GM23338 (cell line): ENCODE data around the gene CLDN9. TPM values are rescaled to one million over a fixed set of nuclear protein-coding genes. Genes with fewer than 3 reads are reported as not detected.

Experiments
- ATAC-seq: fragments of 200-7000 bp; cut with Tn5 transposase; 3 replicates; pipeline ENCODE4 v1.9.1; 2020
- DNase-seq: peaks from one replicate; pipeline ENCODE4 v3.0.0-alpha.2; 2015; ENCODE audit warnings: low spot score
- H2AFZ ChIP-seq: fragments of 200-600 bp; sonication (generic); 2 replicates; pipeline ENCODE4 v1.8.0; 2016; ENCODE audit warnings: antibody characterized with exemption, mild to moderate bottlenecking, moderate library complexity
- H3F3A ChIP-seq: fragments of 200-600 bp; sonication (generic); replicated peaks from 2 replicates; pipeline ENCODE4 v1.8.0; 2017; ENCODE audit warnings: antibody characterized with exemption, mixed run types, low read depth
- H3K27ac ChIP-seq: fragments of 200-600 bp; sonication (generic); 2 replicates; pipeline ENCODE4 v1.6.1; 2016; ENCODE audit warnings: low read depth
- H3K27me3 ChIP-seq: fragments of 200-600 bp; sonication (generic); 2 replicates; pipeline ENCODE4 v1.8.0; 2016; ENCODE audit warnings: mild to moderate bottlenecking, mixed run types, moderate library complexity; ENCODE audit not compliant: insufficient read depth
- H3K36me3 ChIP-seq: fragments of 200-600 bp; sonication (generic); 2 replicates; pipeline ENCODE4 v1.8.0; 2016; ENCODE audit warnings: mild to moderate bottlenecking; ENCODE audit not compliant: insufficient read depth
- H3K4me1 ChIP-seq: fragments of 200-600 bp; sonication (generic); 2 replicates; pipeline ENCODE4 v1.8.0; 2016; ENCODE audit warnings: mild to moderate bottlenecking, moderate library complexity; ENCODE audit not compliant: insufficient read depth
- H3K4me2 ChIP-seq: fragments of 200-600 bp; sonication (generic); 2 replicates; pipeline ENCODE4 v1.7.1; 2017; ENCODE audit warnings: mixed run types
- H3K4me3 ChIP-seq: fragments of 200-600 bp; sonication (generic); 2 replicates; pipeline ENCODE4 v1.6.1; 2016; ENCODE audit warnings: mixed run types
- H3K79me2 ChIP-seq: fragments of 200-600 bp; sonication (generic); replicated peaks from 2 replicates; pipeline ENCODE4 v1.8.0; 2017; ENCODE audit warnings: mild to moderate bottlenecking; ENCODE audit not compliant: insufficient read depth
- H3K9me2 ChIP-seq: fragments of 200-600 bp; sonication (generic); 2 replicates; pipeline ENCODE4 v1.8.0; 2017; ENCODE audit not compliant: insufficient read depth
- H4K20me1 ChIP-seq: fragments of 200-600 bp; sonication (generic); replicated peaks from 2 replicates; pipeline ENCODE4 v1.8.0; 2017; ENCODE audit warnings: mild to moderate bottlenecking; ENCODE audit not compliant: insufficient read depth
- H3K27ac Mint-ChIP-seq: 2 replicates; pipeline ENCODE4 v1.8.0; 2020; ENCODE audit warnings: inconsistent platforms, mild to moderate bottlenecking, moderate library complexity, mixed read lengths
- H3K27me3 Mint-ChIP-seq: 3 replicates; pipeline ENCODE4 v1.8.0; 2022; ENCODE audit warnings: low read depth, mild to moderate bottlenecking, moderate library complexity, mixed read lengths, inconsistent platforms; ENCODE audit not compliant: insufficient read depth, poor library complexity
- H3K36me3 Mint-ChIP-seq: 3 replicates; pipeline ENCODE4 v1.8.0; 2021; ENCODE audit warnings: low read depth, mild to moderate bottlenecking, inconsistent platforms, moderate library complexity, mixed read lengths
- H3K4me1 Mint-ChIP-seq: 3 replicates; pipeline ENCODE4 v1.8.0; 2020; ENCODE audit warnings: mild to moderate bottlenecking, inconsistent platforms, mixed read lengths
- H3K4me3 Mint-ChIP-seq: 3 replicates; pipeline ENCODE4 v1.8.0; 2021; ENCODE audit warnings: moderate library complexity, mild to moderate bottlenecking, inconsistent platforms, mixed read lengths
- H3K9me3 Mint-ChIP-seq: 3 replicates; pipeline ENCODE4 v1.8.0; 2020; ENCODE audit warnings: moderate library complexity, mild to moderate bottlenecking, inconsistent platforms, mixed read lengths
- CREB1 ChIP-seq: fragments of 250-450 bp; sonication (Bioruptor Pico); IDR thresholded peaks from 2 replicates; pipeline ENCODE4 v1.5.0; 2020; ENCODE audit warnings: low read depth, mild to moderate bottlenecking, moderate library complexity
- EZH2 ChIP-seq: fragments of 200-600 bp; sonication (generic); IDR thresholded peaks from one replicate; pipeline ENCODE4 v1.8.0; 2017; ENCODE audit warnings: antibody characterized with exemption, mild to moderate bottlenecking, low read depth; ENCODE audit not compliant: unreplicated experiment
- JUNB ChIP-seq: IDR thresholded peaks from one replicate; pipeline ENCODE4 v1.6.1; 2016; ENCODE audit warnings: antibody characterized with exemption; ENCODE audit not compliant: unreplicated experiment
- NANOG ChIP-seq: IDR thresholded peaks from 2 replicates; pipeline ENCODE4 v1.6.1; 2016; ENCODE audit warnings: antibody characterized with exemption, borderline replicate concordance
- POLR2AphosphoS5 ChIP-seq: IDR thresholded peaks from 2 replicates; pipeline ENCODE4 v1.6.1; 2016; ENCODE audit warnings: antibody characterized with exemption, low read depth
- ZNF114 ChIP-seq: fragments of 250-450 bp; sonication (Bioruptor Pico); IDR thresholded peaks from 2 replicates; pipeline ENCODE4 v1.5.0; 2020; ENCODE audit warnings: mild to moderate bottlenecking, moderate library complexity
- ZNF331 ChIP-seq: fragments of 250-450 bp; sonication (Bioruptor Pico); IDR thresholded peaks from 2 replicates; pipeline ENCODE4 v1.5.0; 2020; ENCODE audit warnings: low read depth, mild to moderate bottlenecking, moderate library complexity
- long read RNA-seq: library from polyadenylated mRNA; unstranded; transcript quantifications from one replicate; pipeline ENCODE4 v2.0.0, GENCODE V29; 2020; ENCODE audit not compliant: unreplicated experiment
- polyA plus RNA-seq: library from polyadenylated mRNA; unstranded; fragments of >200 nt; fragmentation: Nextera tagmentation; extraction: Ambion mirVana; gene quantifications from 2 replicates; pipeline ENCODE4 v1.2.1, GENCODE V29; 2016
- total RNA-seq: library from RNA; depleted of rRNA; stranded (reverse); fragments of >200 nt; shearing (Covaris generic); gene quantifications from 2 replicates; pipeline ENCODE4 v1.2.3, GENCODE V29; 2014; rRNA removed
- TF ChIP-seq, protein P1 (sequence below), 2 experiments: fragments of 200-600 bp in 1 of 2; sonication (generic) in 1 of 2; conservative IDR thresholded peaks; 2 replicates each; pipeline versions ENCODE4 v1.5.1 to v1.6.1; 2016 to 2017; ENCODE audit warnings: antibody characterized with exemption in 2 of 2, low read depth in 2 of 2, mild to moderate bottlenecking in 2 of 2, moderate library complexity in 1 of 2
- TF ChIP-seq, protein P2 (sequence below): IDR thresholded peaks from 2 replicates; pipeline ENCODE4 v1.6.1; 2016; ENCODE audit warnings: antibody characterized with exemption

The CLDN9 gene, protein sequence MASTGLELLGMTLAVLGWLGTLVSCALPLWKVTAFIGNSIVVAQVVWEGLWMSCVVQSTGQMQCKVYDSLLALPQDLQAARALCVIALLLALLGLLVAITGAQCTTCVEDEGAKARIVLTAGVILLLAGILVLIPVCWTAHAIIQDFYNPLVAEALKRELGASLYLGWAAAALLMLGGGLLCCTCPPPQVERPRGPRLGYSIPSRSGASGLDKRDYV
- total RNA-seq (1.0 and 3.0 TPM in 2 replicates), polyA plus RNA-seq (1.3 and 1.8 TPM in 2 replicates)
- long read RNA-seq, result 0 reads

DNA sequence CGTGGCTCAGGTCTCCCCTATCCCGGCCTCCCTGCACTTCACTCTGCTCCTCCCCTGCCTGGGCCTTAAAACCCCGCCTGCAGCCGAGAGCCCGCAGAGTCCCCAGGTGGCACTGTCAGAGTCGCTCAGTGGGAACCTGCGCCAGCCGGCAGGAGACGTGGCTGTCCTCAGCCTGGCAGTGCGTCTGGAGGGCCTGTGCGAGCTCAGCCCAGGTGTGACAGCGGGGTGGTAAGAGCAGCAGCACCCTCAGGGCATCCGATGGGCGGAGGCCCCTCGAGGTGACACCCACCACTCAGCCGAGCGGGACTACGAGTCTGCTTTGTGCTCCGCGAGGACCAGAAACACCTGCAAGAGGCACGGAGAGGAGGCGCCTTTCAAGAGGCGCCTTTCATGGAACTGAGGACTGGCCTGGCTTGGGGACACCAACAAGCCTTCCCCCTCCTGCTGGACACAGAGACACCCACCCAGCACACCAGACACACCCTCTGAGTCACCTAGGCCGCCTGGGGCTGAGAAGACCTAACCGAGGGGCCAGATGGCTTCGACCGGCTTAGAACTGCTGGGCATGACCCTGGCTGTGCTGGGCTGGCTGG is at the start of gene CLDN9:
Gene CLDN9, plus strand, starts transcription at position 96 of the 593 bp plus-strand sequence. Its CDS starts 440 bp downstream, at position 536.
- H3K4me3 ChIP-seq, result peak within 1 kb of the TSS; percentile 68
- H3K27ac ChIP-seq, result no peak within 1 kb of the TSS
- no peaks in the 10 kb centered on the region for H3K9me2 ChIP-seq
- Mint-ChIP-seq H3K4me1 (peaks cover 65% of the 10 kb centered on the region), H3K27me3 (peaks cover 48% of the 10 kb centered on the region), H3K4me3 (peak within 1 kb of the TSS; percentile 75), H3K27ac (peak within 1 kb of the TSS; percentile 62; the same call in 1 of the 2 replicates), H3K36me3 (peaks cover 34% of the 10 kb centered on the region), H3K9me3 (peaks cover 7% of the 10 kb centered on the region; the same call in 2 of the 3 replicates)
- peaks cover 73% of the 10 kb centered on the region for H3K4me1 ChIP-seq
- no peaks in the 10 kb centered on the region for H3K36me3 ChIP-seq
- peaks cover 11% of the 10 kb centered on the region for H3K27me3 ChIP-seq
- TF ChIP-seq, protein P1, sequence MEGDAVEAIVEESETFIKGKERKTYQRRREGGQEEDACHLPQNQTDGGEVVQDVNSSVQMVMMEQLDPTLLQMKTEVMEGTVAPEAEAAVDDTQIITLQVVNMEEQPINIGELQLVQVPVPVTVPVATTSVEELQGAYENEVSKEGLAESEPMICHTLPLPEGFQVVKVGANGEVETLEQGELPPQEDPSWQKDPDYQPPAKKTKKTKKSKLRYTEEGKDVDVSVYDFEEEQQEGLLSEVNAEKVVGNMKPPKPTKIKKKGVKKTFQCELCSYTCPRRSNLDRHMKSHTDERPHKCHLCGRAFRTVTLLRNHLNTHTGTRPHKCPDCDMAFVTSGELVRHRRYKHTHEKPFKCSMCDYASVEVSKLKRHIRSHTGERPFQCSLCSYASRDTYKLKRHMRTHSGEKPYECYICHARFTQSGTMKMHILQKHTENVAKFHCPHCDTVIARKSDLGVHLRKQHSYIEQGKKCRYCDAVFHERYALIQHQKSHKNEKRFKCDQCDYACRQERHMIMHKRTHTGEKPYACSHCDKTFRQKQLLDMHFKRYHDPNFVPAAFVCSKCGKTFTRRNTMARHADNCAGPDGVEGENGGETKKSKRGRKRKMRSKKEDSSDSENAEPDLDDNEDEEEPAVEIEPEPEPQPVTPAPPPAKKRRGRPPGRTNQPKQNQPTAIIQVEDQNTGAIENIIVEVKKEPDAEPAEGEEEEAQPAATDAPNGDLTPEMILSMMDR (conservative IDR thresholded peaks at IDR 0.05; ENCODE audit: low read depth in 2 of 2), result no peak
- TF ChIP-seq NANOG, result no peak
- no peak; the same call in none of the 2 replicates for TF ChIP-seq POLR2AphosphoS5
- no peak for TF ChIP-seq EZH2
- TF ChIP-seq, protein P2, sequence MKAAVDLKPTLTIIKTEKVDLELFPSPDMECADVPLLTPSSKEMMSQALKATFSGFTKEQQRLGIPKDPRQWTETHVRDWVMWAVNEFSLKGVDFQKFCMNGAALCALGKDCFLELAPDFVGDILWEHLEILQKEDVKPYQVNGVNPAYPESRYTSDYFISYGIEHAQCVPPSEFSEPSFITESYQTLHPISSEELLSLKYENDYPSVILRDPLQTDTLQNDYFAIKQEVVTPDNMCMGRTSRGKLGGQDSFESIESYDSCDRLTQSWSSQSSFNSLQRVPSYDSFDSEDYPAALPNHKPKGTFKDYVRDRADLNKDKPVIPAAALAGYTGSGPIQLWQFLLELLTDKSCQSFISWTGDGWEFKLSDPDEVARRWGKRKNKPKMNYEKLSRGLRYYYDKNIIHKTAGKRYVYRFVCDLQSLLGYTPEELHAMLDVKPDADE, result no peak
- TF ChIP-seq ZNF331 (CRISPR knock-in tag), result no peak
- no peak for TF ChIP-seq ZNF114 (CRISPR knock-in tag)
- TF ChIP-seq CREB1 (CRISPR knock-in tag), result no peak
- no peak for TF ChIP-seq JUNB
- peaks cover 23% of the 10 kb centered on the region for H3K79me2 ChIP-seq
- H4K20me1 ChIP-seq, result peaks cover 25% of the 10 kb centered on the region
- peaks cover 55% of the 10 kb centered on the region for H3F3A ChIP-seq
- peak; percentile 75 for DNase-seq
- H2AFZ ChIP-seq, result 0 out of 2 replicates have a peak within 1 kb of the TSS, but pooled peaks have one; percentile 47
- peak; percentile 10 for ATAC-seq
- H3K4me2 ChIP-seq, result peak within 1 kb of the TSS; percentile 88

DNA sequence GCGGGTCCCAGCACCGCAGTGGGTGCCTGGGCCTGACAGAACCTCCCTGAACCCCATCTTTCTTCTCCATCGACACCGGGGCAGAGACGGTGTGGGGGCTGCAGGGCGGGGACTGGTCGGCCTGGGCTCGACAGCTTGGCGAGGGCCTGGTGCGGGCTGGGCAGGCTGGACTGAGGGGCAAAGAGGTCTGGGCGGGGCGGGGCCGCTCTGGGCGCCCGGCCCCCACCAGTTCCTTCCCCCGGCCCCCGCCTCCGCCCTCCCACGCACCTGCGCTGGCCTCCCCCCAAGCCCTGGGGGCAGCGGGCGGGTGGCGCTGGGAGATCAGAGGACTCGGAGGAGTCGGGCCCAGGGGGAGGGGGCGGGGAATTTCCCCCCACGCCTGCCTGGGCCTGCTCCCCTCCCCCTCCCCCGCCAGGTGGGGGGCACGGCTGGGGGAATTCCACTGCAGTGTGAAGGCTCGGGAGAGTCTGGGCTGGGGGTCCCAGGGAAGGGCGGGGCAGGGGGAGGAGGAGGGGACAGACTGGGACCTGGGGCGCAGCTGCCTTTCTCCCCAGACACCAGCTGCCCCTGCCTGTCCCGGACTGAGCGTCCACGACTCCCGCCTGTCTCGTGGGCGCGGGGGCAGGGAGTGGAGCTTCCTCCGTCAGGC is 49.5 kb upstream of the CLDN9 start:
- Histone ChIP-seq H3K79me2 (no peaks in the 10 kb centered on the region), H4K20me1 (no peaks in the 10 kb centered on the region), H3K36me3 (no peaks in the 10 kb centered on the region), H3K4me1 (peaks cover 15% of the 10 kb centered on the region; the same call in 1 of the 2 replicates), H3K9me2 (no peaks in the 10 kb centered on the region), H3F3A (peaks cover 28% of the 10 kb centered on the region), H3K4me3 (peak overlapping the region; percentile 83), H3K4me2 (peak overlapping the region; percentile 98), H3K27me3 (peaks cover 45% of the 10 kb centered on the region), H3K27ac (no peak overlapping the region), H2AFZ (peak overlapping the region; percentile 94)
- Mint-ChIP-seq H3K27ac (no peak overlapping the region), H3K36me3 (peaks cover 2% of the 10 kb centered on the region; the same call in 1 of the 3 replicates), H3K4me3 (peak overlapping the region; percentile 89), H3K4me1 (peaks cover 8% of the 10 kb centered on the region), H3K27me3 (peaks cover 30% of the 10 kb centered on the region), H3K9me3 (no peaks in the 10 kb centered on the region)
- no peak for TF ChIP-seq ZNF331 (CRISPR knock-in tag)
- ATAC-seq (peak; percentile 4), DNase-seq (no peak)
